SJCRH30 (cell line): ENCODE measurements around the gene SLC4A4. TPM values are rescaled to one million over a fixed set of nuclear protein-coding genes. Genes with fewer than 3 reads are reported as not detected.

Experiments used
- DNase-seq, 2 experiments: peaks; one replicate each; pipeline ENCODE4 v3.0.0-alpha.2; 2015 to 2020
- H3K27ac ChIP-seq: fragments of 250-450 bp; sonication (Bioruptor Pico); 2 replicates; pipeline ENCODE4 v1.5.1; 2020; ENCODE audit warnings: mild to moderate bottlenecking, moderate library complexity
- H3K27me3 ChIP-seq: fragments of 250-450 bp; sonication (Bioruptor Pico); 2 replicates; pipeline ENCODE4 v1.5.1; 2020; ENCODE audit warnings: mild to moderate bottlenecking, moderate library complexity
- H3K36me3 ChIP-seq: fragments of 250-450 bp; sonication (Bioruptor Pico); 2 replicates; pipeline ENCODE4 v1.5.1; 2020; ENCODE audit warnings: mild to moderate bottlenecking, moderate library complexity
- H3K4me1 ChIP-seq: fragments of 250-450 bp; sonication (Bioruptor Pico); 2 replicates; pipeline ENCODE4 v1.5.1; 2020; ENCODE audit warnings: mild to moderate bottlenecking, moderate library complexity
- H3K4me3 ChIP-seq: fragments of 250-450 bp; sonication (Bioruptor Pico); 2 replicates; pipeline ENCODE4 v1.5.1; 2020; ENCODE audit warnings: mild to moderate bottlenecking, moderate library complexity
- H3K9me3 ChIP-seq: fragments of 250-450 bp; sonication (Bioruptor Pico); replicated peaks from 2 replicates; pipeline ENCODE4 v1.5.1; 2020; ENCODE audit warnings: mild to moderate bottlenecking, moderate library complexity
- total RNA-seq: library from RNA; depleted of rRNA; stranded (reverse); fragments of >200 nt; shearing (Covaris generic); gene quantifications from 2 replicates; pipeline ENCODE4 v1.2.3, GENCODE V29; 2014

The SLC4A4 gene
- total RNA-seq, 1 experiment from 2014 or later: 0.04 TPM

GRCh38 chr4:71334465-71334882, 4.3 kb upstream of the SLC4A4 start:
- H3K4me3 ChIP-seq: no peak overlapping the region
- no peaks in the 10 kb centered on the region for H3K4me1 ChIP-seq
- no peaks in the 10 kb centered on the region for H3K36me3 ChIP-seq
- H3K27ac ChIP-seq: no peak overlapping the region
- no peaks in the 10 kb centered on the region for H3K9me3 ChIP-seq
- no peaks in the 10 kb centered on the region; the same call in 1 of the 2 replicates for H3K27me3 ChIP-seq
- DNase-seq: no peak

- Histone ChIP-seq H3K4me3 (no peak overlapping the region), H3K9me3 (no peaks in the 10 kb centered on the region), H3K36me3 (no peaks in the 10 kb centered on the region), H3K27me3 (peaks cover 4% of the 10 kb centered on the region), H3K27ac (no peak overlapping the region), H3K4me1 (no peaks in the 10 kb centered on the region)
- no peak for DNase-seq
Measured at GRCh38 chr4:71343670-71344466, 5.0 kb downstream of the SLC4A4 start.

GRCh38 chr4:71346710-71347109, 7.9 kb downstream of the SLC4A4 start:
- H3K36me3 ChIP-seq: no peaks in the 10 kb centered on the region
- no peak overlapping the region for H3K4me3 ChIP-seq
- DNase-seq: no peak
- peaks cover 4% of the 10 kb centered on the region for H3K27me3 ChIP-seq
- no peak overlapping the region for H3K27ac ChIP-seq
- no peaks in the 10 kb centered on the region for H3K9me3 ChIP-seq
- H3K4me1 ChIP-seq: no peaks in the 10 kb centered on the region

GRCh38 chr4:71348586-71348985, 9.8 kb downstream of the SLC4A4 start:
- Histone ChIP-seq H3K27me3 (no peaks in the 10 kb centered on the region; the same call in none of the 2 replicates), H3K36me3 (no peaks in the 10 kb centered on the region), H3K9me3 (no peaks in the 10 kb centered on the region), H3K4me1 (no peaks in the 10 kb centered on the region), H3K4me3 (no peak overlapping the region), H3K27ac (no peak overlapping the region)
- no peak for DNase-seq

- Histone ChIP-seq H3K4me1 (no peaks in the 10 kb centered on the region), H3K27me3 (no peaks in the 10 kb centered on the region), H3K36me3 (no peaks in the 10 kb centered on the region), H3K4me3 (no peak overlapping the region), H3K27ac (no peak overlapping the region), H3K9me3 (no peaks in the 10 kb centered on the region)
- DNase-seq: no peak
Measured at GRCh38 chr4:71355045-71355444, 16.2 kb downstream of the SLC4A4 start.

- Histone ChIP-seq H3K4me1 (no peaks in the 10 kb centered on the region), H3K27ac (no peak overlapping the region), H3K4me3 (no peak overlapping the region), H3K27me3 (no peaks in the 10 kb centered on the region), H3K36me3 (no peaks in the 10 kb centered on the region), H3K9me3 (no peaks in the 10 kb centered on the region)
- DNase-seq: no peak
Measured at GRCh38 chr4:71355971-71356370, 17.2 kb downstream of the SLC4A4 start.

GRCh38 chr4:71356924-71357663, 18.3 kb downstream of the SLC4A4 start:
- no peak for DNase-seq
- H3K9me3 ChIP-seq: no peaks in the 10 kb centered on the region
- H3K27me3 ChIP-seq: no peaks in the 10 kb centered on the region
- no peak overlapping the region for H3K27ac ChIP-seq
- no peaks in the 10 kb centered on the region for H3K4me1 ChIP-seq
- H3K4me3 ChIP-seq: no peak overlapping the region
- no peaks in the 10 kb centered on the region for H3K36me3 ChIP-seq

- H3K27ac ChIP-seq: no peak overlapping the region
- DNase-seq: no peak
- no peaks in the 10 kb centered on the region for H3K27me3 ChIP-seq
- H3K4me3 ChIP-seq: no peak overlapping the region
- no peaks in the 10 kb centered on the region for H3K36me3 ChIP-seq
- H3K4me1 ChIP-seq: no peaks in the 10 kb centered on the region
- H3K9me3 ChIP-seq: no peaks in the 10 kb centered on the region
Measured at GRCh38 chr4:71360844-71361243, 22.0 kb downstream of the SLC4A4 start.

GRCh38 chr4:71361476-71361875, 22.7 kb downstream of the SLC4A4 start:
- Histone ChIP-seq H3K27ac (no peak overlapping the region), H3K27me3 (no peaks in the 10 kb centered on the region), H3K9me3 (no peaks in the 10 kb centered on the region), H3K36me3 (no peaks in the 10 kb centered on the region), H3K4me1 (no peaks in the 10 kb centered on the region), H3K4me3 (no peak overlapping the region)
- no peak for DNase-seq

- DNase-seq: no peak
- no peaks in the 10 kb centered on the region for H3K36me3 ChIP-seq
- no peak overlapping the region for H3K4me3 ChIP-seq
- no peaks in the 10 kb centered on the region for H3K27me3 ChIP-seq
- no peaks in the 10 kb centered on the region for H3K9me3 ChIP-seq
- H3K27ac ChIP-seq: no peak overlapping the region
- H3K4me1 ChIP-seq: no peaks in the 10 kb centered on the region
Measured at GRCh38 chr4:71366766-71367165, 27.9 kb downstream of the SLC4A4 start.

- H3K9me3 ChIP-seq: no peaks in the 10 kb centered on the region
- H3K4me3 ChIP-seq: no peak overlapping the region
- no peak for DNase-seq
- no peak overlapping the region for H3K27ac ChIP-seq
- no peaks in the 10 kb centered on the region for H3K4me1 ChIP-seq
- no peaks in the 10 kb centered on the region for H3K27me3 ChIP-seq
- H3K36me3 ChIP-seq: no peaks in the 10 kb centered on the region
Measured at GRCh38 chr4:71367546-71367945, 28.7 kb downstream of the SLC4A4 start.

GRCh38 chr4:71368906-71369305, 30.1 kb downstream of the SLC4A4 start:
- H3K36me3 ChIP-seq: no peaks in the 10 kb centered on the region
- H3K4me3 ChIP-seq: no peak overlapping the region
- no peak for DNase-seq
- no peaks in the 10 kb centered on the region for H3K4me1 ChIP-seq
- no peaks in the 10 kb centered on the region for H3K27me3 ChIP-seq
- H3K27ac ChIP-seq: no peak overlapping the region
- H3K9me3 ChIP-seq: no peaks in the 10 kb centered on the region

GRCh38 chr4:71369536-71369935, 30.7 kb downstream of the SLC4A4 start:
- Histone ChIP-seq H3K27me3 (no peaks in the 10 kb centered on the region), H3K36me3 (no peaks in the 10 kb centered on the region), H3K9me3 (no peaks in the 10 kb centered on the region), H3K4me1 (no peaks in the 10 kb centered on the region), H3K4me3 (no peak overlapping the region), H3K27ac (no peak overlapping the region)
- no peak for DNase-seq

- DNase-seq: no peak
- Histone ChIP-seq H3K9me3 (no peaks in the 10 kb centered on the region), H3K27me3 (no peaks in the 10 kb centered on the region), H3K4me3 (no peak overlapping the region), H3K4me1 (no peaks in the 10 kb centered on the region), H3K36me3 (no peaks in the 10 kb centered on the region), H3K27ac (no peak overlapping the region)
Measured at GRCh38 chr4:71375494-71375893, 36.7 kb downstream of the SLC4A4 start.

GRCh38 chr4:71377561-71377960, 38.7 kb downstream of the SLC4A4 start:
- Histone ChIP-seq H3K27me3 (no peaks in the 10 kb centered on the region), H3K36me3 (no peaks in the 10 kb centered on the region), H3K4me1 (no peaks in the 10 kb centered on the region), H3K9me3 (no peaks in the 10 kb centered on the region), H3K27ac (no peak overlapping the region), H3K4me3 (no peak overlapping the region)
- DNase-seq: no peak
